ENCODE measurements around the gene DPEP2.
"Not testable (repeated sequence)": the region's sequence is repeated elsewhere in the genome, so short reads cannot be mapped to it uniquely, and the experiment has no call there.

Gene DPEP2

GRCh38 chr16:68005211-68005610 is 5.9 kb upstream of the DPEP2 start:
- no peak for DNase-seq (ENCODE audit: low spot score)

GRCh38 chr16:68003031-68003430 is 3.7 kb upstream of the DPEP2 start:
- no peak for DNase-seq (ENCODE audit: low spot score)

GRCh38 chr16:68000450-68000849 is 1.2 kb upstream of the DPEP2 start:
- no peak for DNase-seq (ENCODE audit: low spot score)

GRCh38 chr16:67999985-68000384 is 701 bp upstream of the DPEP2 start:
- DNase-seq (ENCODE audit: low spot score), result no peak

- DNase-seq (ENCODE audit: low spot score), result not testable (repeated sequence)
Observed at GRCh38 chr16:67998231-67998778, 979 bp downstream of the DPEP2 start.

GRCh38 chr16:67996666-67997065 is 2.6 kb downstream of the DPEP2 start:
- no peak for DNase-seq (ENCODE audit: low spot score)

GRCh38 chr16:67995423-67995822 is 3.9 kb downstream of the DPEP2 start:
- no peak for DNase-seq (ENCODE audit: low spot score)

- not testable (repeated sequence) for DNase-seq (ENCODE audit: low spot score)
Observed at GRCh38 chr16:67994040-67994408, 5.3 kb downstream of the DPEP2 start.

- peak; percentile 30 for DNase-seq (ENCODE audit: low spot score)
Observed at GRCh38 chr16:67993207-67994039, 5.9 kb downstream of the DPEP2 start.

- DNase-seq (ENCODE audit: low spot score), result no peak
Observed at GRCh38 chr16:67992661-67993206, 6.5 kb downstream of the DPEP2 start.

- no peak for DNase-seq (ENCODE audit: low spot score)
Observed at GRCh38 chr16:67990018-67990386, 9.3 kb downstream of the DPEP2 start.

- no peak for DNase-seq (ENCODE audit: low spot score)
Observed at GRCh38 chr16:67989322-67990017, 9.8 kb downstream of the DPEP2 start.

- no peak for DNase-seq (ENCODE audit: low spot score)
Observed at GRCh38 chr16:67988675-67989074, 10.6 kb downstream of the DPEP2 start.

- DNase-seq (ENCODE audit: low spot score), result no peak
Observed at GRCh38 chr16:67987460-67988160, 11.7 kb downstream of the DPEP2 start.

- no peak for DNase-seq (ENCODE audit: low spot score)
Observed at GRCh38 chr16:67986949-67987348, 12.3 kb downstream of the DPEP2 start.

GRCh38 chr16:67982011-67982696 is 17.1 kb downstream of the DPEP2 start:
- DNase-seq (ENCODE audit: low spot score), result no peak

GRCh38 chr16:67979955-67980678 is 19.2 kb downstream of the DPEP2 start, which contains the start of gene DPEP3:
Gene DPEP3, minus strand, starts transcription at chr16:67980499. Its CDS starts 119 bp downstream, at chr16:67980380.
- DNase-seq (ENCODE audit: low spot score), result no peak

- no peak for DNase-seq (ENCODE audit: low spot score)
Observed at GRCh38 chr16:67977469-67978227, 21.6 kb downstream of the DPEP2 start.

GRCh38 chr16:67977005-67977404 is 22.3 kb downstream of the DPEP2 start:
- no peak for DNase-seq (ENCODE audit: low spot score)

GRCh38 chr16:67976205-67976604 is 23.1 kb downstream of the DPEP2 start:
- no peak for DNase-seq (ENCODE audit: low spot score)
